ENCODE data around the gene IQSEC1. TPM values are rescaled to one million over a fixed set of nuclear protein-coding genes. Genes with fewer than 3 reads are reported as not detected.

Gene IQSEC1
- total and polyA plus RNA-seq, 2 of the 8 experiments (the other 6 are each of a cell fraction or from before 2014, with no cell fraction given), result 6.8 to 28.8 TPM

DNA sequence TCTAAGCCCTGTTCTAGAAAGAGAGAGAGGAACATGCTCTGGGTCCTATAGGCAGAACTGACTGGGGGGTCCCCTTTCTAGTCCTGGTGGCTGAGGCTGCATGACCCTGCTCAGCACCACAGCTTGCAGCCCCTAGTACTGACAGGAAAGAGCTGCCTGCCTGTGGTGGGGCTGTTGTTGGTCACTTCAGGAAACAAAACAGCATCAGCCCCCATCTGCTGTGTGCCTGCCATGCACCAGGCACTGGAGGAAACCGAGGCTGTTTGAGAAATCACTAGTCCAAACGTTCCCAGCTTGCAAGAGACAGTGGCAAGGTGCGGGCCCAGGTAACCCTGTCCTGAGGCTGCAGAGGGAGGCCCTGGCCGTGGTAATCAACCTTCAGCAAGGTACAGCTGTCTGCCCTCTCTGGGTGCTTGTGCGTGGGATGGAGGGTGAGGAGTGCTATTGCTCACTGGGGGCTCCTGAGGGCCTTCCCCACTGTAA is 90.6 kb downstream of the IQSEC1 start:
- Histone ChIP-seq H2BK5ac (ENCODE audit: low read depth, low read length) (no peak overlapping the region), H3K4ac (replicated peaks; ENCODE audit: insufficient read length, low read depth, low read length) (no peak overlapping the region), H3K14ac (ENCODE audit: insufficient read length) (no peak overlapping the region), H2BK120ac (replicated peaks; ENCODE audit: low read depth, low read length) (no peak overlapping the region), H3K4me3 (ENCODE audit: extremely low read depth in 1 of 4, insufficient read depth in 2 of 4, low read depth in 3 of 4, low read length in 4 of 4) (no peak overlapping the region), H3K18ac (ENCODE audit: extremely low read depth, low read length) (no peak overlapping the region), H3K9ac (replicated peaks in 1 of 4; ENCODE audit: extremely low read depth in 1 of 4, low read depth in 3 of 4, low read length in 3 of 4) (no peak overlapping the region), H3K27ac (ENCODE audit: low read depth, low read length) (no peak overlapping the region), H4K5ac (ENCODE audit: insufficient read length, low read depth, low read length) (no peak overlapping the region), H3K4me2 (ENCODE audit: insufficient read depth in 1 of 2, low read depth in 2 of 2, low read length in 2 of 2) (no peak overlapping the region), H3K79me1 (ENCODE audit: low read depth, low read length) (0 out of 2 replicates have a peak, but pooled peaks cover under 1% of the 10 kb centered on the region), H3K79me2 (ENCODE audit: control insufficient read depth in 1 of 2, insufficient read depth in 2 of 2, low read length in 2 of 2) (no peaks in the 10 kb centered on the region), H2AFZ (ENCODE audit: low read length) (no peak overlapping the region), H2AK5ac (ENCODE audit: low read depth, low read length) (no peak overlapping the region), H3K9me3 (ENCODE audit: insufficient read depth in 2 of 2, low read depth in 1 of 2, low read length in 1 of 2) (peaks cover 0 to 2% of the 10 kb centered on the region in 2 experiments; a peak in 2 of 4 replicates), H3K4me1 (replicated peaks in 1 of 4; ENCODE audit: control insufficient read depth in 3 of 4, insufficient read depth in 4 of 4, low read length in 3 of 4) (peaks cover 6 to 23% (median 16%) of the 10 kb centered on the region in 4 experiments), H3K56ac (replicated peaks; ENCODE audit: insufficient read length, low read depth, low read length) (no peak overlapping the region), H3K23ac (ENCODE audit: insufficient read length) (no peak overlapping the region), H2BK20ac (ENCODE audit: low read length) (no peak overlapping the region), H3K27me3 (replicated peaks in 1 of 4; ENCODE audit: control insufficient read depth in 3 of 4, extremely low read depth in 1 of 4, insufficient read depth in 3 of 4, low read length in 3 of 4) (no peaks in the 10 kb centered on the region), H3K36me3 (ENCODE audit: control insufficient read depth in 2 of 4, insufficient read depth in 4 of 4, low read length in 3 of 4) (no peaks in the 10 kb centered on the region), H4K8ac (ENCODE audit: extremely low read depth, insufficient read depth, low read length) (no peak overlapping the region; the same call in 1 of the 2 replicates), H4K20me1 (replicated peaks in 1 of 2; ENCODE audit: control insufficient read depth in 1 of 2, insufficient read depth in 2 of 2, low read length in 2 of 2) (peaks cover 4 to 9% of the 10 kb centered on the region in 2 experiments), H3K23me2 (ENCODE audit: low read depth, low read length) (no peaks in the 10 kb centered on the region), H2BK12ac (ENCODE audit: low read depth, low read length) (no peak overlapping the region; the same call in 1 of the 2 replicates), H4K91ac (replicated peaks; ENCODE audit: insufficient read length, low read length) (no peak overlapping the region), H2BK15ac (ENCODE audit: low read length) (no peak overlapping the region)
- ChIA-PET POLR2A (ENCODE audit: partially characterized antibody) (interaction anchor here (1.0 to 2.4 kb wide), 4 partner anchors 10 to 146 kb away, joined by 3 to 6 read pairs (median 3); no protein-coding TSS in a partner anchor), CTCF (ENCODE audit: partially characterized antibody) (interaction anchor here (0.8 to 12.1 kb wide), 21 partner anchors 11 to 276 kb away, joined by 3 to 267 read pairs (median 8); no protein-coding TSS in a partner anchor)
- FAIRE-seq (no peak), DNase-seq (ENCODE audit: low read depth in 1 of 2, low spot score in 2 of 2) (no peak)
- 91% methylated on average over 5 of the region's 5 CpGs; no CpG with 5 or more reads in 1 of the 2 experiments for WGBS, 2 experiments (ENCODE audit: extremely low coverage in 1 of 2, insufficient coverage in 1 of 2, insufficient read length in 1 of 2, insufficient replicate concordance in 2 of 2, low coverage in 1 of 2, low lambda C conversion rate in 2 of 2, missing lambda C conversion rate in 1 of 2)
- no peak for TF ChIP-seq SP2 (IDR thresholded peaks at IDR 0.05; ENCODE audit: low read length)
- TF ChIP-seq BACH1 (IDR thresholded peaks at IDR 0.05; ENCODE audit: low read length), result no peak
- no peak for TF ChIP-seq BRCA1 (IDR thresholded peaks at IDR 0.05; ENCODE audit: low read depth, low read length)
